ENCODE results near the gene LRCH4.
A peak's percentile ranks its signal among the peaks of the same experiment; 100 is the strongest.

Gene LRCH4

GRCh38 chr7:100583132-100584053 is 2.5 kb downstream of the LRCH4 start:
- Histone ChIP-seq H3K4me2 (ENCODE audit: low read depth, low read length, poor library complexity, severe bottlenecking) (peak overlapping the region; percentile 99), H3F3A (ENCODE audit: low read depth) (peaks cover 8% of the 10 kb centered on the region; the same call in 1 of the 2 replicates), H3K9me3 (ENCODE audit: insufficient read depth, low read depth, low read length) (no peaks in the 10 kb centered on the region), H3K4me3 (ENCODE audit: low read length, poor library complexity, severe bottlenecking) (peak overlapping the region; percentile 97), H3K9ac (ENCODE audit: low read depth, low read length, poor library complexity, severe bottlenecking) (peak overlapping the region; percentile 96), H3K27me3 (ENCODE audit: insufficient read depth, low read length, poor library complexity, severe bottlenecking) (no peaks in the 10 kb centered on the region), H4K20me1 (ENCODE audit: insufficient read depth, low read length, poor library complexity, severe bottlenecking) (peaks cover 45% of the 10 kb centered on the region), H3K9me2 (replicated peaks; ENCODE audit: low read depth, low read length) (no peaks in the 10 kb centered on the region), H3K4me1 (ENCODE audit: insufficient read depth, low read length, poor library complexity, severe bottlenecking) (peaks cover 19% of the 10 kb centered on the region), H3K36me3 (ENCODE audit: insufficient read depth, low read length) (peaks cover 37% of the 10 kb centered on the region; the same call in 1 of the 2 replicates), H3K79me2 (ENCODE audit: insufficient read depth, low read length) (peaks cover 58% of the 10 kb centered on the region), H2AFZ (ENCODE audit: low read length) (no peak overlapping the region; the same call in 1 of the 2 replicates)
- no peak for TF ChIP-seq CTCF (conservative IDR thresholded peaks at IDR 0.05; ENCODE audit: low read length)
- TF ChIP-seq EZH2phosphoT487 (IDR thresholded peaks at IDR 0.05; ENCODE audit: borderline replicate concordance): no peak

DNA sequence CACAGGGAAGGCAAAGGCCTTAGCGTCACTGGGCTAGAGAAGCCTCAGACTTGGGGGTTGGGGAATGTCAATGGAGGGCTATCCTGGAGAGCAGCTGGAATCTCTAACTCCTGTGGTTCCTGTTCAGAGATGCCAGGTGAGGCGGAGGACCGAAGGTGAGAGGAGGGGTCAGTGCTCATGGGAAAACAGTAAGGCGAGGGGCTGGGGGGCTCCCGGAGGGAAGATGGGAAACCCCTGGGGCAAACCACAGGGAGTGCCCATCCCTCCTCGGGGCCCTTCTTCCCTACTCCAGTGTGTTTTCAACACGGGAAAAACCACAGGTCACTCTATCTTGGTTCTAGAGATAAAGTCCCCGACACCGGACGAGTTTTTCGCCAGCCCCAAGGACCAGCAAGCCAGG is 3.3 kb downstream of the LRCH4 start:
- Histone ChIP-seq H4K20me1 (ENCODE audit: insufficient read depth, low read length, poor library complexity, severe bottlenecking) (peaks cover 45% of the 10 kb centered on the region), H3K9ac (ENCODE audit: low read depth, low read length, poor library complexity, severe bottlenecking) (peak overlapping the region; percentile 96), H3K9me3 (ENCODE audit: insufficient read depth, low read depth, low read length) (no peaks in the 10 kb centered on the region), H3K4me2 (ENCODE audit: low read depth, low read length, poor library complexity, severe bottlenecking) (peak overlapping the region; percentile 99), H3K4me1 (ENCODE audit: insufficient read depth, low read length, poor library complexity, severe bottlenecking) (peaks cover 19% of the 10 kb centered on the region), H3K27me3 (ENCODE audit: insufficient read depth, low read length, poor library complexity, severe bottlenecking) (no peaks in the 10 kb centered on the region), H3K79me2 (ENCODE audit: insufficient read depth, low read length) (peaks cover 58% of the 10 kb centered on the region), H3F3A (ENCODE audit: low read depth) (peaks cover 8% of the 10 kb centered on the region; the same call in 1 of the 2 replicates), H3K36me3 (ENCODE audit: insufficient read depth, low read length) (peaks cover 45% of the 10 kb centered on the region; the same call in 1 of the 2 replicates), H3K9me2 (replicated peaks; ENCODE audit: low read depth, low read length) (no peaks in the 10 kb centered on the region), H3K4me3 (ENCODE audit: low read length, poor library complexity, severe bottlenecking) (peak overlapping the region; percentile 97), H2AFZ (ENCODE audit: low read length) (no peak overlapping the region)
- TF ChIP-seq CTCF (conservative IDR thresholded peaks at IDR 0.05; ENCODE audit: low read length): no peak
- TF ChIP-seq EZH2phosphoT487 (IDR thresholded peaks at IDR 0.05; ENCODE audit: borderline replicate concordance): no peak

- H3K9ac ChIP-seq (ENCODE audit: low read depth, low read length, poor library complexity, severe bottlenecking): peak overlapping the region; percentile 96
- H3K9me3 ChIP-seq (ENCODE audit: insufficient read depth, low read depth, low read length): no peaks in the 10 kb centered on the region
- H3F3A ChIP-seq (ENCODE audit: low read depth): peaks cover 8% of the 10 kb centered on the region; the same call in 1 of the 2 replicates
- no peaks in the 10 kb centered on the region for H3K9me2 ChIP-seq (replicated peaks; ENCODE audit: low read depth, low read length)
- TF ChIP-seq EZH2phosphoT487 (IDR thresholded peaks at IDR 0.05; ENCODE audit: borderline replicate concordance) (no peak), CTCF (conservative IDR thresholded peaks at IDR 0.05; ENCODE audit: low read length) (no peak)
- H3K79me2 ChIP-seq (ENCODE audit: insufficient read depth, low read length): peaks cover 58% of the 10 kb centered on the region
- H4K20me1 ChIP-seq (ENCODE audit: insufficient read depth, low read length, poor library complexity, severe bottlenecking): peaks cover 45% of the 10 kb centered on the region
- no peak overlapping the region for H2AFZ ChIP-seq (ENCODE audit: low read length)
- H3K4me3 ChIP-seq (ENCODE audit: low read length, poor library complexity, severe bottlenecking): peak overlapping the region; percentile 97
- peaks cover 50% of the 10 kb centered on the region; the same call in 1 of the 2 replicates for H3K36me3 ChIP-seq (ENCODE audit: insufficient read depth, low read length)
- H3K4me1 ChIP-seq (ENCODE audit: insufficient read depth, low read length, poor library complexity, severe bottlenecking): peaks cover 19% of the 10 kb centered on the region
- H3K4me2 ChIP-seq (ENCODE audit: low read depth, low read length, poor library complexity, severe bottlenecking): peak overlapping the region; percentile 99
- H3K27me3 ChIP-seq (ENCODE audit: insufficient read depth, low read length, poor library complexity, severe bottlenecking): no peaks in the 10 kb centered on the region
Observed at GRCh38 chr7:100582041-100582579, 3.8 kb downstream of the LRCH4 start.

Measured in Loucy (cell line).